Natural killer cell treated with Interleukin-12 subunit alpha and Interleukin-12 subunit beta and Interleukin-15 and Interleukin-18, amount 100 ng/mL, for 72 hours (primary cell): ENCODE results near the gene FAM76B. TPM values are rescaled to one million over a fixed set of nuclear protein-coding genes. Genes with fewer than 3 reads are reported as not detected.
"Not testable (repeated sequence)": the region's sequence is repeated elsewhere in the genome, so short reads cannot be mapped to it uniquely, and the experiment has no call there.

Experiments
- ATAC-seq, 2 donors: fragments of 150-1000 bp; cut with Tn5 transposase in 1 of 2; sonication (Bioruptor Pico), chemical (Tn5 transposase) in 1 of 2; 2 replicates each; pipeline ENCODE4 v1.10.0; 2021
- DNase-seq: peaks from one replicate; pipeline ENCODE4 v3.0.0; 2022; ENCODE audit warnings: low spot score
- H3K27ac Mint-ChIP-seq, 2 donors: 1 replicate in 1 of 2; 2 replicates in 1 of 2; pipeline ENCODE4 v1.8.0; 2022; ENCODE audit warnings: mixed read lengths in 2 of 2, mild to moderate bottlenecking in 1 of 2, moderate library complexity in 1 of 2
- H3K27me3 Mint-ChIP-seq, 2 donors: 1 replicate in 1 of 2; 2 replicates in 1 of 2; pipeline ENCODE4 v1.8.0; 2022; ENCODE audit warnings: mixed read lengths in 2 of 2
- H3K36me3 Mint-ChIP-seq: one replicate; pipeline ENCODE4 v1.8.0; 2022; ENCODE audit warnings: mixed read lengths
- H3K4me1 Mint-ChIP-seq, 2 donors: 1 replicate in 1 of 2; 2 replicates in 1 of 2; pipeline ENCODE4 v1.8.0; 2022; ENCODE audit warnings: low read depth in 2 of 2, mixed read lengths in 2 of 2, mild to moderate bottlenecking in 1 of 2
- H3K4me3 Mint-ChIP-seq: one replicate; pipeline ENCODE4 v1.8.0; 2022; ENCODE audit warnings: mixed read lengths
- H3K9me3 Mint-ChIP-seq: 2 replicates; pipeline ENCODE4 v1.8.0; 2022; ENCODE audit warnings: mixed read lengths
- total RNA-seq, 2 donors: library from RNA; stranded (reverse); gene quantifications; one replicate each; pipeline ENCODE4 v1.2.3, GENCODE V29; 2022

The FAM76B gene
- total RNA-seq = 10 to 100 TPM; 34.6 to 35.3 TPM

GRCh38 chr11:95789506-95790122, at the start of gene FAM76B:
Gene FAM76B, minus strand, starts transcription at chr11:95789782. Its CDS starts 304 bp downstream, at chr11:95789478.
- DNase-seq (peak; percentile 97), ATAC-seq (peak; percentile 87 to 91)
- Mint-ChIP-seq H3K4me1 (peaks cover 34 to 41% of the 10 kb centered on the region in 2 donors), H3K27me3 (no peaks in the 10 kb centered on the region), H3K9me3 (no peaks in the 10 kb centered on the region), H3K27ac (peak within 1 kb of the TSS; percentile 97 to 100), H3K4me3 (peak within 1 kb of the TSS; percentile 90), H3K36me3 (peaks cover 24% of the 10 kb centered on the region)

GRCh38 chr11:95835768-95836488, 46.3 kb upstream of the FAM76B start:
- H3K27ac Mint-ChIP-seq = no peak overlapping the region
- ATAC-seq (peak; percentile 75 to 77), DNase-seq (peak; percentile 68)
- no peaks in the 10 kb centered on the region for H3K9me3 Mint-ChIP-seq
- H3K27me3 Mint-ChIP-seq = no peaks in the 10 kb centered on the region
- peaks cover 14% of the 10 kb centered on the region for H3K36me3 Mint-ChIP-seq
- H3K4me1 Mint-ChIP-seq = no peaks in the 10 kb centered on the region
- no peak overlapping the region for H3K4me3 Mint-ChIP-seq

DNA sequence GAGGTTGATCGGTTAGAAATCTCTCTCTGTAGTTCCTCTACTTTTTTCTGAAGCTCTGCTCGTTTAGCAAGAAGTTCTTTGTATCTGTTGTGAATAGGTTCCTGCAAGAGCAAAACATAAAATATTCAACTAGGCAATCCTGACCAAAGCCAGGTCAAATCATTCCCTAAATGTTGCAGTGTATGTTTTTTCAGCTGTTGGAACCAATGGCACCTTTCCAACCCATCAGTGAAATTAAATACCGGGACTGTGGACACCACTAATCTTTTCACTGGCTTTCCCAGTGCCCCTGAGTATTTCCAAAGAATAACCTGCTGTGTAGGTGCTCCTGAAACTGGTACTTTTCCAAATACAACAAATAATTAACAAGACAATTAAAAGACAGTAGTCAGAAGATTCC, 45.8 kb upstream of the FAM76B start:
- ATAC-seq (no peak), DNase-seq (no peak)
- Mint-ChIP-seq H3K4me1 (no peaks in the 10 kb centered on the region), H3K36me3 (peaks cover 20% of the 10 kb centered on the region), H3K4me3 (no peak overlapping the region), H3K9me3 (no peaks in the 10 kb centered on the region), H3K27me3 (no peaks in the 10 kb centered on the region), H3K27ac (no peak overlapping the region)

DNA sequence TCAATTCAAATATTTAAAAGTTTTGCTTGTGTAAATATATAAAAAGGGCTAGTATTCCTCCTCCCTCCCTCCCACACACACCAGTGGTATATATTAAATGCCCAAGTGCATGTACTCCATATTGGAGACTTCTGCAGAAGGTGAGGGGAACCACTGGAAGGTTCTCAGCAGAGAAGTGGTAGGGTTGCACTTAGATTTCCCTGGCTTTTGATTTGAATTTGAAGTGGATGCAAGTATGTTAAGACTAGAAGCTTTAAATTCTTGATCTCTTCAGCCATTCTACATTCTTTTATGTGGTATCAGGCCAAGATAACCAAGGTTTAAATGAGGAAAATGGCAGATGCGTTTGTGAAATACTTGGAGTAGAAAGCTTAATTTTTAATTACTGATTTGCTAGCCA, 43.8 kb upstream of the FAM76B start:
- Mint-ChIP-seq H3K36me3 (peaks cover 28% of the 10 kb centered on the region), H3K27me3 (no peaks in the 10 kb centered on the region), H3K4me3 (no peak overlapping the region), H3K9me3 (no peaks in the 10 kb centered on the region), H3K4me1 (no peaks in the 10 kb centered on the region), H3K27ac (no peak overlapping the region)
- ATAC-seq (no peak), DNase-seq (no peak)

DNA sequence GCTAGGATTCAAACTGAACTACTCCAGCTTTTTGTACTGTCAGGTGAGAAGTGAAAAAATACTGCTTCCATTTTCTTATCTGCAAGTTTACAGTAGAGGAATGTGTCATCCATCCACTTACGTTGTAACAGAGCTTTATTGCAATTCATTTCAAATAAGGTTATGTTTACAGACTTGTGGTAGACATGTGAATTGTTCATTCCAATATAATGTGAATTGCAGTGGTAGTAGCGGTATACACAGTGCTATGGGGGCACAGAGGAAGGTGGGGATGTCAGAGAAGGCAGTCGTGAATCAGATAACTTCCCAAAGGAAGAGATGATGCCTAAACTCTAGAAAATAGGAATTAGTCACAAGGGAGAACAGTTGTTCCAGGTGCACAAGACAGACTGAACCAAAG, 43.2 kb upstream of the FAM76B start:
- DNase-seq (no peak), ATAC-seq (no peak)
- H3K27me3 Mint-ChIP-seq = no peaks in the 10 kb centered on the region
- no peak overlapping the region for H3K27ac Mint-ChIP-seq
- H3K4me3 Mint-ChIP-seq = no peak overlapping the region
- no peaks in the 10 kb centered on the region for H3K4me1 Mint-ChIP-seq
- H3K36me3 Mint-ChIP-seq = peaks cover 28% of the 10 kb centered on the region
- H3K9me3 Mint-ChIP-seq = no peaks in the 10 kb centered on the region

DNA sequence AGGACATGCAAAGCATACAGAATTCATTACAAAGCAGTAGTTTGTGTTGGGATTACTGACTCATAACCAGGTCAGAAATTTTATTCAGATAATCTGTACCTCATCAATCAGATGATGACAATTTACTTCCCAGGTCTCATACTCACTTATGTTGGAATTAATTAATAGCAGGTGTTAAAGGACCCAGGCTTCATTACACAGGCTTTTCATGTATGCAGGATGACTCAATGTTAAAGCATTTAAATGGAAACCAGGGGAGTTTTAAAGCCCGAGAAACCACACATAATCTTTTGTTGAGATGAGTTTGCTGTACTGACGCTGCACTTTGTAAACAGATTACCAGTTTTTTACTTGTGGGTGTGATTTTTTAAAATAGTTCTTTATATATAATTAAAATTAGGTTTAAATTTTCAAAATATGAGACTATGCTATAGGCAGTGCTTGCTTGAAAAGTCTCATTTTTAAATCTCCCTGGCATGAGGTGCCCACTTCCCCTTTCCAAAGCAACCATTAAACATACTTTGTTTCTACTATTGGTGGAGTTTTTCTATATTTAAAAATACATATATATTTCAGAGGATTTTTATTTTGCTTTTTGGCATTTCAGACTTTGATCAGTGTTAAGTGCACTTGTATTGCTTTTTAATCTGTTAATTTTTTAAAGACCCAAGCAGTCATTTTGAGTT, 41.8 kb upstream of the FAM76B start:
- no peak overlapping the region for H3K4me3 Mint-ChIP-seq
- H3K9me3 Mint-ChIP-seq = no peaks in the 10 kb centered on the region
- no peaks in the 10 kb centered on the region for H3K27me3 Mint-ChIP-seq
- peak overlapping the region in 1 of 2 donors; percentile 12 for H3K27ac Mint-ChIP-seq
- peaks cover 26% of the 10 kb centered on the region for H3K36me3 Mint-ChIP-seq
- DNase-seq = no peak
- ATAC-seq = no peak
- no peaks in the 10 kb centered on the region for H3K4me1 Mint-ChIP-seq

DNA sequence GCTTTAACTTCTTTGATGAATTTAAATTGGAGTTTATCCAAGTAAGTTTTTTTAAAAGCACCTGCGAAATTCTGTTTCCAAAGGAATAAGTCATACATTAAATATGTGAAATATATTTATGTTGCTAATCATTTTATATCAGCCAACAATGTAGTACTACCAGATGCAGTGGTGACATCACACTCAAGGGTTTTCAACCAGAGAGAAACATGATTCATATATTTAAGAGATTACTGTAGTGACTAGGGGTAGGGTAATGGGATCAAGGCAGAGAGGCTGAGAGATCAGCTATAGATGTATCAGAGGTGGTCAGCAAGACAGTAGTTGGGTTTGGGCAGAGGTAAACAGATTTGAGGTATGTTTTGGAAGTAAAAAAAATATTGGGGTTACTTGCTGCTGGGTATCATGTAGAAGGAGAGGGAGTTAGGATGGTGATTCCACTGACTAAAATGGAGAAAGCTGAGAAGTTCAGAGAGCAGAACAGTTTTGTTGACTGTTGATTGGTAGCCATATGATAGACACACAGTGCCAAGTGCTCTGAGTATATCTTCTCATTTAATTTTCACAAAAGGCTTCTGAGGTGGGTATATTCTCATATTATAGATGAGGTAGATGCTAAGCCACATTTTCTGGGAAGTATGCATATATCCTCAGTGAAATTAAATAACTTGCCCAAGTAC, 40.1 kb upstream of the FAM76B start:
- Mint-ChIP-seq H3K27ac (no peak overlapping the region), H3K27me3 (no peaks in the 10 kb centered on the region), H3K36me3 (peaks cover 28% of the 10 kb centered on the region), H3K4me3 (no peak overlapping the region), H3K9me3 (no peaks in the 10 kb centered on the region), H3K4me1 (no peaks in the 10 kb centered on the region)
- DNase-seq (no peak), ATAC-seq (no peak)

GRCh38 chr11:95827696-95828095, 38.1 kb upstream of the FAM76B start:
- H3K4me3 Mint-ChIP-seq = no peak overlapping the region
- peaks cover 30% of the 10 kb centered on the region for H3K36me3 Mint-ChIP-seq
- ATAC-seq = no peak
- H3K9me3 Mint-ChIP-seq = no peaks in the 10 kb centered on the region
- DNase-seq = no peak
- no peaks in the 10 kb centered on the region for H3K4me1 Mint-ChIP-seq
- no peak overlapping the region for H3K27ac Mint-ChIP-seq
- H3K27me3 Mint-ChIP-seq = no peaks in the 10 kb centered on the region

- Mint-ChIP-seq H3K27me3 (no peaks in the 10 kb centered on the region), H3K27ac (no peak overlapping the region), H3K4me1 (peaks cover 0 to 3% of the 10 kb centered on the region in 2 donors), H3K36me3 (peaks cover 27% of the 10 kb centered on the region), H3K4me3 (no peak overlapping the region), H3K9me3 (no peaks in the 10 kb centered on the region)
- no peak for DNase-seq
- no peak for ATAC-seq
Observed at GRCh38 chr11:95821640-95822039, 32.1 kb upstream of the FAM76B start.

DNA sequence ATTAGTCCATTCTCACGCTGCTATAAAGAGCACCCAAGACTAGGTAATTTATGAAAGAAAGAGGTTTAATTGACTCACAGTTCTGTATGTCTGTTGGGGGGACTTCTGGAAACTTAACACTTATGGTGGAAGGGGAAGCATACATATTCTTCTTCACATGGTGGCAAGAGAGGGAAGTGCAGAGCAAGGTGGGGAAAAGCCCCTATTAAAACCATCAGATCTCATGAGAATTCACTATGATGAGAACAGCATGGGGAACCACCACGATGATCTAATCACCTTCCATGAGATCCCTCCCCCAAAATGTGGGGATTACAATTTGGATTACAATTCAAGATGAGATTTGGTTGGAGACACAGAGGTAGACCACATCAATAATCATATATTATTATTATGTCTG, 26.5 kb upstream of the FAM76B start:
- H3K36me3 Mint-ChIP-seq = peaks cover 16% of the 10 kb centered on the region

GRCh38 chr11:95811052-95811451, 21.5 kb upstream of the FAM76B start:
- not testable (repeated sequence) for H3K4me3 Mint-ChIP-seq, H3K9me3 Mint-ChIP-seq, ATAC-seq, DNase-seq, H3K27ac Mint-ChIP-seq, H3K27me3 Mint-ChIP-seq, H3K4me1 Mint-ChIP-seq
- peaks cover 12% of the 10 kb centered on the region for H3K36me3 Mint-ChIP-seq

More for the DNA sequence above, 26.5 kb upstream of the FAM76B start:
- H3K4me1 Mint-ChIP-seq = peaks cover 0 to 3% of the 10 kb centered on the region in 2 donors
- H3K27me3 Mint-ChIP-seq = no peaks in the 10 kb centered on the region
- no peaks in the 10 kb centered on the region for H3K9me3 Mint-ChIP-seq
- no peak overlapping the region for H3K27ac Mint-ChIP-seq
- H3K4me3 Mint-ChIP-seq = no peak overlapping the region
- DNase-seq (no peak), ATAC-seq (no peak)

DNA sequence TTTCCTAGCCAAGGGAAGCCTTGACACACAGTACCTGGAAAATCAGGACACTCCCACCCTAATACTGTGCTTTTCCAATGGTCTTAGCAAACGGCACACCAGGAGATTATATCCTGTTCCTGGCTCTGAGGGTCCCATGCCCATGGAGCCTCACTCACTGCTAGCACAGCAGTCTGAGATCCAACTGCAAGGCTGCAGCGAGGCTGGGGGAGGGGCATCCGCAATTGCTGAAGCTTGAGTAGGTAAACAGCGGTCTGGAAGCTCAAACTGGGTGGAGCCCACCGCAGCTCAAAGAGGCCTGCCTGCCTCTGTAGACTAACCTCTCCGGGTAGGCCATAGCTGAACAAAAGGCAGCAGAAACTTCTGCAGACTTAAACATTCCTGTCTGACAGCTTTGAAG, 16.9 kb upstream of the FAM76B start:
- Mint-ChIP-seq H3K4me1 (peaks cover 10 to 17% of the 10 kb centered on the region in 2 donors), H3K36me3 (peaks cover 19% of the 10 kb centered on the region)
- not testable (repeated sequence) for H3K4me3 Mint-ChIP-seq, H3K27ac Mint-ChIP-seq, DNase-seq, H3K9me3 Mint-ChIP-seq, ATAC-seq, H3K27me3 Mint-ChIP-seq

- Mint-ChIP-seq H3K9me3 (peaks cover 3% of the 10 kb centered on the region), H3K4me3 (no peak overlapping the region), H3K36me3 (peaks cover 19% of the 10 kb centered on the region)
Observed at GRCh38 chr11:95805869-95806268, 16.3 kb upstream of the FAM76B start.

DNA sequence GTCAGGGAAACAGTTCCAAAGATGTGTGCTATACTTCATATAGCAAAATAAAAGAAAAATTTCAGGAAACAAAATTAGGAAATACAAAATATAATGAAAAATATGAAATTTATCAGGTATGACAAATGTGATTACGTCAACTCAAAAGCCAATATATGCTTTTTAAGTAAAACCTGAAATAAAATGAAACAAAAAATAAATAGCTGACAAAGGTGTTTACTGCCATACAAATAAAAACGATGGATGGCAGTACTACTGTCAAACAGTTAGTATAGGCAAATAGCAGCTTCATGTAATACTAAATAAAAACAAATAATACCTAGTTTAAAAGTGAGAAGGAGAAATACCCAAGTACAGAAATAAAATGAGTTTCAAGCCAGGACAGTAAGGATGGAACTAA, 14.4 kb upstream of the FAM76B start:
- H3K4me3 Mint-ChIP-seq = no peak overlapping the region
- H3K36me3 Mint-ChIP-seq = peaks cover 26% of the 10 kb centered on the region
- H3K27ac Mint-ChIP-seq = no peak overlapping the region
- DNase-seq = no peak
- peaks cover 11 to 17% of the 10 kb centered on the region in 2 donors for H3K4me1 Mint-ChIP-seq
- H3K27me3 Mint-ChIP-seq = no peaks in the 10 kb centered on the region
- H3K9me3 Mint-ChIP-seq = peaks cover 3% of the 10 kb centered on the region
- no peak for ATAC-seq

More at GRCh38 chr11:95805869-95806268, 16.3 kb upstream of the FAM76B start:
- no peaks in the 10 kb centered on the region for H3K27me3 Mint-ChIP-seq
- no peak overlapping the region for H3K27ac Mint-ChIP-seq
- no peak for DNase-seq
- H3K4me1 Mint-ChIP-seq = peaks cover 11 to 17% of the 10 kb centered on the region in 2 donors
- no peak for ATAC-seq
